ENCODE data around the gene METTL2A.
"Not testable (repeated sequence)": the region's sequence is repeated elsewhere in the genome, so short reads cannot be mapped to it uniquely, and the experiment has no call there.

DNA sequence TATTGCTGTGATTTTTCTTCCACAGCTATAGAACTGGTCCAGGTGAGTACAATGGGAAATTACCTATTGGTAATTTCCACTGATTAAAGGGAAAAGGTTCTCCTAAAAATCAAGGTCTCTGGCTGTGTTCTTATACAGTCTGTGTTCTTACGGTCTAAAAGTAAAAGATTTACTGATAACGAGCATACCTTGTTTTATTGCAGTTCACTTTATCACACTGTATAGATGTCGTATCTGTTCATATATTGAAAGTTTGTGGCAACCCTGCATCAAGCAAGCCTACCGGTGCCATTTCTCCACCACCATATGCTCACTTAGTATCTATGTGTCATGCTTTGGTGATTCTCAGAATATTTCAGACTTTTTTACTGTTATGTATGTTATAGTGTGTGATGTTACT is 11.6 kb downstream of the METTL2A start:
- TF ChIP-seq POLR2A (IDR thresholded peaks at IDR 0.05): not testable (repeated sequence)
- TF ChIP-seq, protein P1, sequence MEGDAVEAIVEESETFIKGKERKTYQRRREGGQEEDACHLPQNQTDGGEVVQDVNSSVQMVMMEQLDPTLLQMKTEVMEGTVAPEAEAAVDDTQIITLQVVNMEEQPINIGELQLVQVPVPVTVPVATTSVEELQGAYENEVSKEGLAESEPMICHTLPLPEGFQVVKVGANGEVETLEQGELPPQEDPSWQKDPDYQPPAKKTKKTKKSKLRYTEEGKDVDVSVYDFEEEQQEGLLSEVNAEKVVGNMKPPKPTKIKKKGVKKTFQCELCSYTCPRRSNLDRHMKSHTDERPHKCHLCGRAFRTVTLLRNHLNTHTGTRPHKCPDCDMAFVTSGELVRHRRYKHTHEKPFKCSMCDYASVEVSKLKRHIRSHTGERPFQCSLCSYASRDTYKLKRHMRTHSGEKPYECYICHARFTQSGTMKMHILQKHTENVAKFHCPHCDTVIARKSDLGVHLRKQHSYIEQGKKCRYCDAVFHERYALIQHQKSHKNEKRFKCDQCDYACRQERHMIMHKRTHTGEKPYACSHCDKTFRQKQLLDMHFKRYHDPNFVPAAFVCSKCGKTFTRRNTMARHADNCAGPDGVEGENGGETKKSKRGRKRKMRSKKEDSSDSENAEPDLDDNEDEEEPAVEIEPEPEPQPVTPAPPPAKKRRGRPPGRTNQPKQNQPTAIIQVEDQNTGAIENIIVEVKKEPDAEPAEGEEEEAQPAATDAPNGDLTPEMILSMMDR (IDR thresholded peaks at IDR 0.05): not testable (repeated sequence)

Measured in stomach (tissue), 4 donors.